ENCODE results near the gene GDPGP1. TPM values are rescaled to one million over a fixed set of nuclear protein-coding genes. Genes with fewer than 3 reads are reported as not detected.

The GDPGP1 gene
- total RNA-seq, 4 donors from 2014 or later = 4.2 to 8.0 (median 5.2) TPM

GRCh38 chr15:90227816-90228772 lies 5.9 kb upstream of the GDPGP1 start:
- ATAC-seq (ENCODE audit: low FRiP score) (no peak), DNase-seq (ENCODE audit: low spot score) (no peak)
- no peak for TF ChIP-seq CTCF (IDR thresholded peaks at IDR 0.05)

GRCh38 chr15:90228960-90229359 lies 5.0 kb upstream of the GDPGP1 start:
- no peak for ATAC-seq (ENCODE audit: low FRiP score)

GRCh38 chr15:90230071-90230494 lies 3.9 kb upstream of the GDPGP1 start:
- DNase-seq (ENCODE audit: low spot score) = no peak
- TF ChIP-seq CTCF (IDR thresholded peaks at IDR 0.05) = no peak
- no peak for ATAC-seq (ENCODE audit: low FRiP score)

More at GRCh38 chr15:90228960-90229359, 5.0 kb upstream of the GDPGP1 start:
- no peak for TF ChIP-seq CTCF (IDR thresholded peaks at IDR 0.05)
- no peak for DNase-seq (ENCODE audit: low spot score)

- DNase-seq (ENCODE audit: low spot score) (no peak), ATAC-seq (ENCODE audit: low FRiP score) (no peak)
- TF ChIP-seq CTCF (IDR thresholded peaks at IDR 0.05) = no peak
Observed at GRCh38 chr15:90230610-90231009, 3.4 kb upstream of the GDPGP1 start.

GRCh38 chr15:90231028-90232017 lies 2.7 kb upstream of the GDPGP1 start:
- no peak for TF ChIP-seq CTCF (IDR thresholded peaks at IDR 0.05)
- DNase-seq (ENCODE audit: low spot score) (no peak), ATAC-seq (ENCODE audit: low FRiP score) (no peak)

- TF ChIP-seq CTCF (IDR thresholded peaks at IDR 0.05) = no peak
- no peak for ATAC-seq (ENCODE audit: low FRiP score)
Observed at GRCh38 chr15:90232196-90232595, 1.8 kb upstream of the GDPGP1 start.

More at GRCh38 chr15:90232196-90232595, 1.8 kb upstream of the GDPGP1 start:
- DNase-seq (ENCODE audit: low spot score) = no peak

Measured in omental fat pad (tissue), 4 donors.